ENCODE measurements around the gene IFNL4. TPM values are rescaled to one million over a fixed set of nuclear protein-coding genes. Genes with fewer than 3 reads are reported as not detected.
A peak's percentile ranks its signal among the peaks of the same experiment; 100 is the strongest.

Gene IFNL4
- not detected for total RNA-seq

- Histone ChIP-seq H3K4me1 (peaks cover 0 to 10% (median 9%) of the 10 kb centered on the region in 4 donors), H3K9me3 (no peaks in the 10 kb centered on the region), H3K27ac (no peak within 1 kb of the TSS), H3K27me3 (peaks cover 49% of the 10 kb centered on the region), H3K36me3 (no peaks in the 10 kb centered on the region), H3K4me3 (peak within 1 kb of the TSS in 1 of 4 donors; percentile 15)
- in situ Hi-C loops (cut with MboI; ENCODE audit: low pct_ligation_motif_present in 1 of 4, low pct_unique_long_range_greater_than_20kb in 1 of 4, low sequenced_read_pairs in 3 of 4) (no loop called here), intact Hi-C loops (cut with DNase I; ENCODE audit: low total_unique reads) (no loop called here)
- DNase-seq = no peak
- WGBS, 2 donors (ENCODE audit: low coverage in 1 of 2) = 73% methylated on average over 2 to 8 of the region's 13 CpGs
- TF ChIP-seq CTCF (IDR thresholded peaks at IDR 0.05) (no peak), EP300 (IDR thresholded peaks at IDR 0.05; ENCODE audit: low read depth) (no peak), POLR2A (IDR thresholded peaks at IDR 0.05) (no peak), POLR2AphosphoS5 (IDR thresholded peaks at IDR 0.05) (no peak)
Measured at GRCh38 chr19:39248806-39249205, at the start of gene IFNL4. TSS of gene IFNL4 (minus strand) at chr19:39248856.

- no peaks in the 10 kb centered on the region for H3K9me3 ChIP-seq
- intact Hi-C loops (cut with DNase I; ENCODE audit: low total_unique reads) (no loop called here), in situ Hi-C loops (cut with MboI; ENCODE audit: low pct_ligation_motif_present in 1 of 4, low pct_unique_long_range_greater_than_20kb in 1 of 4, low sequenced_read_pairs in 3 of 4) (no loop called here)
- WGBS, 2 donors (ENCODE audit: low coverage in 1 of 2) = 66 to 100% methylated on average over 1 to 17 of the region's 17 CpGs
- peaks cover 13% of the 10 kb centered on the region for H3K27me3 ChIP-seq
- H3K4me1 ChIP-seq = no peaks in the 10 kb centered on the region
- peak; percentile 46 for DNase-seq
- no peak overlapping the region for H3K4me3 ChIP-seq
- no peak for TF ChIP-seq POLR2A (IDR thresholded peaks at IDR 0.05)
- TF ChIP-seq CTCF (IDR thresholded peaks at IDR 0.05) = no peak
- TF ChIP-seq EP300 (IDR thresholded peaks at IDR 0.05; ENCODE audit: low read depth) = no peak
- no peak for TF ChIP-seq POLR2AphosphoS5 (IDR thresholded peaks at IDR 0.05)
- H3K27ac ChIP-seq = no peak overlapping the region
- no peaks in the 10 kb centered on the region for H3K36me3 ChIP-seq
Measured at GRCh38 chr19:39297931-39298634, 49.4 kb upstream of the IFNL4 start.

- no peaks in the 10 kb centered on the region for H3K36me3 ChIP-seq
- H3K4me1 ChIP-seq = no peaks in the 10 kb centered on the region
- intact Hi-C loops (cut with DNase I; ENCODE audit: low total_unique reads) (no loop called here), in situ Hi-C loops (cut with MboI; ENCODE audit: low pct_ligation_motif_present in 1 of 4, low pct_unique_long_range_greater_than_20kb in 1 of 4, low sequenced_read_pairs in 3 of 4) (no loop called here)
- DNase-seq = no peak
- H3K27me3 ChIP-seq = peaks cover 11% of the 10 kb centered on the region
- H3K27ac ChIP-seq = no peak overlapping the region
- no peak overlapping the region for H3K4me3 ChIP-seq
- 79 to 87% methylated on average over 4 of the region's 4 CpGs for WGBS, 2 donors (ENCODE audit: low coverage in 1 of 2)
- H3K9me3 ChIP-seq = no peaks in the 10 kb centered on the region
- TF ChIP-seq EP300 (IDR thresholded peaks at IDR 0.05; ENCODE audit: low read depth) = no peak
- TF ChIP-seq CTCF (IDR thresholded peaks at IDR 0.05) = no peak
- no peak for TF ChIP-seq POLR2A (IDR thresholded peaks at IDR 0.05)
- no peak for TF ChIP-seq POLR2AphosphoS5 (IDR thresholded peaks at IDR 0.05)
Measured at GRCh38 chr19:39296906-39297305, 48.2 kb upstream of the IFNL4 start.

GRCh38 chr19:39296055-39296645, 47.5 kb upstream of the IFNL4 start, which contains the start of gene IFNL1:
TSS of gene IFNL1 (plus strand) at chr19:39296407. CDS start at chr19:39296422, 15 bp downstream.
- Histone ChIP-seq H3K9me3 (no peaks in the 10 kb centered on the region), H3K27me3 (peaks cover 13% of the 10 kb centered on the region), H3K36me3 (no peaks in the 10 kb centered on the region), H3K4me3 (no peak within 1 kb of the TSS), H3K27ac (no peak within 1 kb of the TSS), H3K4me1 (no peaks in the 10 kb centered on the region)
- in situ Hi-C loops (cut with MboI; ENCODE audit: low pct_ligation_motif_present in 1 of 4, low pct_unique_long_range_greater_than_20kb in 1 of 4, low sequenced_read_pairs in 3 of 4) = no loop called here
- TF ChIP-seq POLR2AphosphoS5 (IDR thresholded peaks at IDR 0.05) (no peak), CTCF (IDR thresholded peaks at IDR 0.05) (no peak), EP300 (IDR thresholded peaks at IDR 0.05; ENCODE audit: low read depth) (no peak), POLR2A (IDR thresholded peaks at IDR 0.05) (no peak)
- DNase-seq = no peak
- WGBS, 2 donors (ENCODE audit: low coverage in 1 of 2) = 73% methylated on average over 11 of the region's 11 CpGs; no CpG with 5 or more reads in 1 of the 2 donors
- intact Hi-C loops (cut with DNase I; ENCODE audit: low total_unique reads) = no loop called here

Data from transverse colon (tissue), 4 donors.